HCT116 (cell line): ENCODE results near the gene ZFYVE1. TPM values are rescaled to one million over a fixed set of nuclear protein-coding genes. Genes with fewer than 3 reads are reported as not detected.

Experiments used
- ATAC-seq: fragments of 200-7000 bp; cut with Tn5 transposase; 2 replicates; pipeline ENCODE4 v1.9.1; 2020; ENCODE audit warnings: mild to moderate bottlenecking, moderate library complexity
- BruUV-seq: library from RNA; stranded (reverse); fragments of 400-500 nt; replicated peaks from 2 replicates; lab custom pipeline; 2021; lab: Mats Ljungman, UMichigan
- CTCF ChIA-PET: fragments of 300-600 bp; sonication (Branson Sonifier 250); formaldehyde crosslinking; loops from one replicate; lab custom pipeline; 2021; ENCODE audit warnings: antibody characterized with exemption; lab: Charles Lee
- POLR2A ChIA-PET: fragments of 300-600, 350-600 bp; sonication (Branson Sonifier 250); formaldehyde crosslinking; loops from one replicate; lab custom pipeline; 2021; ENCODE audit warnings: antibody characterized with exemption; lab: Charles Lee
- RAD21 ChIA-PET, 2 experiments: fragments of 300-600 bp; sonication (Branson Sonifier 250); formaldehyde crosslinking; loops; one replicate each; lab custom pipeline; 2023; ENCODE audit warnings: low total read pairs in 2 of 2; ENCODE audit not compliant: uncharacterized antibody in 2 of 2, unreplicated experiment in 2 of 2, low non-redundant PET in 1 of 2; lab: Charles Lee
- DNase-seq: peaks from one replicate; pipeline ENCODE4 v3.0.0-alpha.2; 2010; ENCODE audit warnings: low read depth, low spot score
- H2AFZ ChIP-seq: fragments of 200-600 bp; shearing (Covaris generic), sonication (generic); 2 replicates; pipeline ENCODE4 v1.6.1; 2017; ENCODE audit warnings: low read depth, mixed run types, mixed read lengths, antibody characterized with exemption, low read length; ENCODE audit not compliant: poor library complexity, severe bottlenecking
- H3K27ac ChIP-seq: 2 replicates; pipeline ENCODE4 v1.5.1; 2012; ENCODE audit warnings: low read depth, low read length
- H3K27me3 ChIP-seq: fragments of 200-600 bp; sonication (generic); 2 replicates; pipeline ENCODE4 v1.6.1; 2016; ENCODE audit warnings: mixed run types, low read length, mixed read lengths; ENCODE audit not compliant: insufficient read depth
- H3K36me3 ChIP-seq, 2 experiments: fragments of 200-500 bp in 1 of 2; fragments of 200-600 bp in 1 of 2; sonication (Bioruptor generic) in 1 of 2; sonication (generic) in 1 of 2; 2 replicates each; pipeline versions ENCODE4 v1.5.1 to v1.6.1; 2014 to 2016; ENCODE audit warnings: low read length in 2 of 2, inconsistent platforms in 1 of 2, mixed read lengths in 1 of 2, mixed run types in 1 of 2; ENCODE audit not compliant: insufficient read depth in 2 of 2, control insufficient read depth in 1 of 2
- H3K4me1 ChIP-seq, 2 experiments: fragments of 200-600 bp in 1 of 2; sonication (generic) in 1 of 2; 2 replicates each; pipeline versions ENCODE4 v1.5.1 to v1.6.1; 2012 to 2017; ENCODE audit warnings: low read length in 2 of 2, inconsistent platforms in 1 of 2, mild to moderate bottlenecking in 1 of 2, mixed read lengths in 1 of 2, mixed run types in 1 of 2, moderate library complexity in 1 of 2; ENCODE audit not compliant: insufficient read depth in 2 of 2, control insufficient read depth in 1 of 2
- H3K4me2 ChIP-seq: fragments of 200-600 bp; sonication (generic); 2 replicates; pipeline ENCODE4 v1.6.1; 2017; ENCODE audit warnings: mixed run types, low read length, mixed read lengths
- H3K4me3 ChIP-seq, 2 experiments: fragments of 200-600 bp in 1 of 2; sonication (generic) in 1 of 2; replicated peaks in 1 of 2; 2 replicates each; pipeline ENCODE4 v1.5.1; 2011 to 2016; ENCODE audit warnings: low read length in 2 of 2, control low read depth in 1 of 2, low read depth in 1 of 2, mild to moderate bottlenecking in 1 of 2, mixed read lengths in 1 of 2, mixed run types in 1 of 2
- H3K79me2 ChIP-seq: fragments of 200-600 bp; sonication (generic); 2 replicates; pipeline ENCODE4 v1.6.1; 2017; ENCODE audit warnings: mild to moderate bottlenecking, mixed run types, low read length, moderate library complexity, mixed read lengths; ENCODE audit not compliant: insufficient read depth
- H3K9ac ChIP-seq: fragments of 200-600 bp; sonication (generic); 2 replicates; pipeline ENCODE4 v1.6.1; 2016; ENCODE audit warnings: low read length, mixed read lengths
- H3K9me2 ChIP-seq: fragments of 200-600 bp; sonication (generic), shearing (Covaris generic); 2 replicates; pipeline ENCODE4 v1.6.1; 2017; ENCODE audit warnings: mixed run types, mild to moderate bottlenecking, moderate library complexity; ENCODE audit not compliant: insufficient read depth
- H3K9me3 ChIP-seq, 2 experiments: fragments of 200-500 bp in 1 of 2; fragments of 200-600 bp in 1 of 2; sonication (Bioruptor generic) in 1 of 2; sonication (generic) in 1 of 2; 2 replicates each; pipeline ENCODE4 v1.6.1; 2014 to 2017; ENCODE audit warnings: low read length in 2 of 2, mixed read lengths in 2 of 2, inconsistent platforms in 1 of 2, low read depth in 1 of 2, mild to moderate bottlenecking in 1 of 2, mixed run types in 1 of 2, moderate library complexity in 1 of 2; ENCODE audit not compliant: control insufficient read depth in 1 of 2, insufficient read depth in 1 of 2
- H4K20me1 ChIP-seq: fragments of 200-600 bp; sonication (generic), shearing (Covaris generic); 2 replicates; pipeline ENCODE4 v1.6.1; 2017; ENCODE audit warnings: mixed run types, mild to moderate bottlenecking, moderate library complexity; ENCODE audit not compliant: insufficient read depth
- EGR1 ChIP-seq: IDR thresholded peaks from 2 replicates; pipeline ENCODE4 v1.6.1; 2012; ENCODE audit warnings: low read depth
- ELF1 ChIP-seq: IDR thresholded peaks from 2 replicates; pipeline ENCODE4 v1.6.1; 2012; ENCODE audit warnings: low read depth, borderline replicate concordance
- EZH2 ChIP-seq: fragments of 200-600 bp; sonication (generic); IDR thresholded peaks from 2 replicates; pipeline ENCODE4 v1.6.1; 2017; ENCODE audit warnings: antibody characterized with exemption, mixed run types
- FOSL1 ChIP-seq: IDR thresholded peaks from 2 replicates; pipeline ENCODE4 v1.6.1; 2012; ENCODE audit warnings: low read depth
- POLR2AphosphoS5 ChIP-seq: IDR thresholded peaks from 2 replicates; pipeline ENCODE4 v1.6.1; 2011; ENCODE audit warnings: mild to moderate bottlenecking, low read depth, low read length, moderate library complexity
- RAD21 ChIP-seq: IDR thresholded peaks from 2 replicates; pipeline ENCODE4 v1.6.1; 2012; ENCODE audit warnings: low read depth, mild to moderate bottlenecking
- SIN3A ChIP-seq: IDR thresholded peaks from 2 replicates; pipeline ENCODE4 v1.6.1; 2012; ENCODE audit warnings: low read depth
- SP1 ChIP-seq: IDR thresholded peaks from 2 replicates; pipeline ENCODE4 v1.6.1; 2012; ENCODE audit warnings: low read depth
- SRF ChIP-seq: IDR thresholded peaks from 2 replicates; pipeline ENCODE4 v1.6.1; 2012; ENCODE audit warnings: low read depth
- TCF7L2 ChIP-seq: IDR thresholded peaks from 2 replicates; pipeline ENCODE4 v1.7.0; 2011; ENCODE audit warnings: borderline replicate concordance, inconsistent platforms; ENCODE audit not compliant: insufficient read depth, insufficient read length; ENCODE audit errors: extremely low read depth
- YY1 ChIP-seq: IDR thresholded peaks from 2 replicates; pipeline ENCODE4 v1.6.1; 2011; ENCODE audit warnings: low read length, low read depth, moderate library complexity, mild to moderate bottlenecking; ENCODE audit not compliant: insufficient replicate concordance; ENCODE audit errors: extremely low read depth
- intact Hi-C: fragments of 100-400 bp; cut with micrococcal nuclease; formaldehyde crosslinking; loops from 2 replicates; pipeline ENCODE4 v1.10.0; 2022
- total RNA-seq: library from RNA; stranded (reverse); gene quantifications from one replicate; pipeline ENCODE4 v1.2.1, GENCODE V29; 2021; ENCODE audit not compliant: unreplicated experiment
- TF ChIP-seq, protein P1 (sequence below): IDR thresholded peaks from 2 replicates; pipeline ENCODE4 v1.6.1; 2012; ENCODE audit warnings: low read depth

Gene ZFYVE1
- total RNA-seq, 1 experiment from 2014 or later, result 7.7 TPM

DNA sequence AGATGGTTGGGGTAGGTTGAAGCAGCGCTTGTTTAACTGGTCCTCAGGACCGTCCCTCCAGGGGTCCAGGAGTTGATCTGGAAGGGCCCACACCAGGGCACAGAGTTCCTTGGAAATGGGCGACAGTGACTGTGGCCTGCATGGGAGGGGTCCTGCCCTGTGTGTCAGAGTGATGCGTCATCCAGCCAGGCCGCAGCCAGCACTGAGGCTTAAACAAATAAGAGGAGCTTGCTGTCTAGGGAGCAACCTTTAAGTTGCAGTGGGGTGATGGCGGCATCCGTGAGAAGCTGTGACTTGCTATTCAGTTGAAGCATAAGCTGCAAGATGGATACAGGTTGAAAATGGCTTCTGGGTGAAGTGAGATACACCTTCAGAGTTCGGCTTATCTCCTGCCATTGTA, 80.4 kb downstream of the ZFYVE1 start:
- H3K9me3 ChIP-seq, result no peaks in the 10 kb centered on the region
- no peaks in the 10 kb centered on the region for H3K79me2 ChIP-seq
- RAD21 ChIA-PET, result no interaction called here
- no peak overlapping the region for H3K4me2 ChIP-seq
- no peak overlapping the region for H3K9ac ChIP-seq
- H2AFZ ChIP-seq, result no peak overlapping the region
- POLR2A ChIA-PET, result no interaction called here
- H3K9me2 ChIP-seq, result no peaks in the 10 kb centered on the region
- no peak overlapping the region for H3K27ac ChIP-seq
- H3K27me3 ChIP-seq, result no peaks in the 10 kb centered on the region
- H3K36me3 ChIP-seq, result peaks cover 7 to 8% of the 10 kb centered on the region in 2 experiments; a peak in 3 of 4 replicates
- no TSS peak for BruUV-seq
- H3K4me3 ChIP-seq, result no peak overlapping the region
- DNase-seq (no peak), ATAC-seq (no peak)
- H3K4me1 ChIP-seq, result no peaks in the 10 kb centered on the region
- TF ChIP-seq FOSL1, result no peak
- no peak for TF ChIP-seq SP1
- TF ChIP-seq, protein P1, sequence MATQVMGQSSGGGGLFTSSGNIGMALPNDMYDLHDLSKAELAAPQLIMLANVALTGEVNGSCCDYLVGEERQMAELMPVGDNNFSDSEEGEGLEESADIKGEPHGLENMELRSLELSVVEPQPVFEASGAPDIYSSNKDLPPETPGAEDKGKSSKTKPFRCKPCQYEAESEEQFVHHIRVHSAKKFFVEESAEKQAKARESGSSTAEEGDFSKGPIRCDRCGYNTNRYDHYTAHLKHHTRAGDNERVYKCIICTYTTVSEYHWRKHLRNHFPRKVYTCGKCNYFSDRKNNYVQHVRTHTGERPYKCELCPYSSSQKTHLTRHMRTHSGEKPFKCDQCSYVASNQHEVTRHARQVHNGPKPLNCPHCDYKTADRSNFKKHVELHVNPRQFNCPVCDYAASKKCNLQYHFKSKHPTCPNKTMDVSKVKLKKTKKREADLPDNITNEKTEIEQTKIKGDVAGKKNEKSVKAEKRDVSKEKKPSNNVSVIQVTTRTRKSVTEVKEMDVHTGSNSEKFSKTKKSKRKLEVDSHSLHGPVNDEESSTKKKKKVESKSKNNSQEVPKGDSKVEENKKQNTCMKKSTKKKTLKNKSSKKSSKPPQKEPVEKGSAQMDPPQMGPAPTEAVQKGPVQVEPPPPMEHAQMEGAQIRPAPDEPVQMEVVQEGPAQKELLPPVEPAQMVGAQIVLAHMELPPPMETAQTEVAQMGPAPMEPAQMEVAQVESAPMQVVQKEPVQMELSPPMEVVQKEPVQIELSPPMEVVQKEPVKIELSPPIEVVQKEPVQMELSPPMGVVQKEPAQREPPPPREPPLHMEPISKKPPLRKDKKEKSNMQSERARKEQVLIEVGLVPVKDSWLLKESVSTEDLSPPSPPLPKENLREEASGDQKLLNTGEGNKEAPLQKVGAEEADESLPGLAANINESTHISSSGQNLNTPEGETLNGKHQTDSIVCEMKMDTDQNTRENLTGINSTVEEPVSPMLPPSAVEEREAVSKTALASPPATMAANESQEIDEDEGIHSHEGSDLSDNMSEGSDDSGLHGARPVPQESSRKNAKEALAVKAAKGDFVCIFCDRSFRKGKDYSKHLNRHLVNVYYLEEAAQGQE, result no peak
- TF ChIP-seq EGR1, result no peak
- TF ChIP-seq POLR2AphosphoS5, result no peak
- TF ChIP-seq ELF1, result no peak
- no peak for TF ChIP-seq EZH2
- no peak for TF ChIP-seq RAD21
- TF ChIP-seq YY1, result no peak
- TF ChIP-seq SRF, result no peak
- no peak for TF ChIP-seq TCF7L2
- no peak for TF ChIP-seq SIN3A
- CTCF ChIA-PET, result interaction anchor here (1.1 to 3.2 kb wide), 2 partner anchors 42 to 433 kb away, joined by 4 to 41 read pairs; no protein-coding TSS in a partner anchor
- H4K20me1 ChIP-seq, result no peaks in the 10 kb centered on the region
- intact Hi-C loops, result no loop called here
